ENCODE results near the gene CLIP3.

- TF ChIP-seq EZH2 (optimal IDR thresholded peaks at IDR 0.05; ENCODE audit: low read depth, low read length) (no peak), EZH2phosphoT487 (IDR thresholded peaks at IDR 0.05; ENCODE audit: low read length) (no peak), CTCF (IDR thresholded peaks at IDR 0.05; ENCODE audit: low read length) (peak; percentile 30)
Measured at GRCh38 chr19:35977446-35978222, 55.0 kb downstream of the CLIP3 start.
